ENCODE data around the gene BTF3. TPM values are rescaled to one million over a fixed set of nuclear protein-coding genes. Genes with fewer than 3 reads are reported as not detected.

Gene BTF3
- total RNA-seq, 1 donor from 2014 or later, result 347 TPM

GRCh38 chr5:73496984-73497457 is 1.2 kb upstream of the BTF3 start:
- no peaks in the 10 kb centered on the region for H3K27me3 Mint-ChIP-seq (ENCODE audit: unreplicated experiment)
- peaks cover 3% of the 10 kb centered on the region for H3K4me1 Mint-ChIP-seq (ENCODE audit: low read depth, unreplicated experiment)
- H3K4me3 Mint-ChIP-seq (ENCODE audit: unreplicated experiment), result peak overlapping the region; percentile 89
- H3K27ac Mint-ChIP-seq (ENCODE audit: unreplicated experiment), result peak overlapping the region; percentile 97
- DNase-seq, result no peak
- H3K36me3 Mint-ChIP-seq (ENCODE audit: unreplicated experiment), result no peaks in the 10 kb centered on the region
- TF ChIP-seq CTCF (IDR thresholded peaks at IDR 0.05; ENCODE audit: partially characterized antibody, unreplicated experiment), result peak; percentile 36
- H3K9me3 Mint-ChIP-seq (ENCODE audit: unreplicated experiment), result no peaks in the 10 kb centered on the region

- H3K27me3 Mint-ChIP-seq (ENCODE audit: unreplicated experiment), result no peaks in the 10 kb centered on the region
- H3K27ac Mint-ChIP-seq (ENCODE audit: unreplicated experiment), result peak overlapping the region; percentile 97
- TF ChIP-seq CTCF (IDR thresholded peaks at IDR 0.05; ENCODE audit: partially characterized antibody, unreplicated experiment), result no peak
- H3K4me3 Mint-ChIP-seq (ENCODE audit: unreplicated experiment), result peak overlapping the region; percentile 89
- no peak for DNase-seq
- no peaks in the 10 kb centered on the region for H3K36me3 Mint-ChIP-seq (ENCODE audit: unreplicated experiment)
- H3K9me3 Mint-ChIP-seq (ENCODE audit: unreplicated experiment), result no peaks in the 10 kb centered on the region
- H3K4me1 Mint-ChIP-seq (ENCODE audit: low read depth, unreplicated experiment), result peaks cover 3% of the 10 kb centered on the region
Observed at GRCh38 chr5:73497497-73498056, 665 bp upstream of the BTF3 start.

- no peaks in the 10 kb centered on the region for H3K27me3 Mint-ChIP-seq (ENCODE audit: unreplicated experiment)
- H3K4me3 Mint-ChIP-seq (ENCODE audit: unreplicated experiment), result peak overlapping the region; percentile 89
- peak overlapping the region; percentile 75 for H3K27ac Mint-ChIP-seq (ENCODE audit: unreplicated experiment)
- H3K36me3 Mint-ChIP-seq (ENCODE audit: unreplicated experiment), result no peaks in the 10 kb centered on the region
- no peak for TF ChIP-seq CTCF (IDR thresholded peaks at IDR 0.05; ENCODE audit: partially characterized antibody, unreplicated experiment)
- DNase-seq, result no peak
- peaks cover 3% of the 10 kb centered on the region for H3K4me1 Mint-ChIP-seq (ENCODE audit: low read depth, unreplicated experiment)
- no peaks in the 10 kb centered on the region for H3K9me3 Mint-ChIP-seq (ENCODE audit: unreplicated experiment)
Observed at GRCh38 chr5:73499187-73499586, 945 bp downstream of the BTF3 start.

- peak overlapping the region; percentile 89 for H3K4me3 Mint-ChIP-seq (ENCODE audit: unreplicated experiment)
- H3K27ac Mint-ChIP-seq (ENCODE audit: unreplicated experiment), result no peak overlapping the region
Observed at GRCh38 chr5:73499756-73500155, 1.5 kb downstream of the BTF3 start.

More at GRCh38 chr5:73499756-73500155, 1.5 kb downstream of the BTF3 start:
- no peaks in the 10 kb centered on the region for H3K27me3 Mint-ChIP-seq (ENCODE audit: unreplicated experiment)
- H3K4me1 Mint-ChIP-seq (ENCODE audit: low read depth, unreplicated experiment), result peaks cover 3% of the 10 kb centered on the region
- DNase-seq, result no peak
- no peaks in the 10 kb centered on the region for H3K9me3 Mint-ChIP-seq (ENCODE audit: unreplicated experiment)
- no peaks in the 10 kb centered on the region for H3K36me3 Mint-ChIP-seq (ENCODE audit: unreplicated experiment)
- no peak for TF ChIP-seq CTCF (IDR thresholded peaks at IDR 0.05; ENCODE audit: partially characterized antibody, unreplicated experiment)
